ENCODE measurements around the gene SUMF1.

The SUMF1 gene

DNA sequence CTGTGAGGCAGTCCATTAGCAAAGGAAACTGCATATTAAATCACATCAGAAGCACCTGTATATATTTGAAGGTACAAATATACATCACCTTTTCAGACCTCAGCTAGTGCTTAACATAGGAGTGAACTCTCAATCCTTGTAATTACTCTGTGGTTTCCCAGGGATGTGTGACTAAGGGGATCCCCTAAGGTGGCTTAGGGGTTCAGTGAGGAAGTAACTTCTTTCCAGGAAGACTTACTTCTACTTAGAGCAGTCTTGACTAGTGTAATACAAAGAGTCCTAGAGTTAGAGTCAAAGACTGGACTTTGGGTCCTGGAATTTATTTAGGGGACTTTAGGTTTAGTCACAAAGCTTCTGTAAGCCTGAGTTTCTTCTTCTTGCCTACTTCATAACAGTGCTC, 8.7 kb upstream of the SUMF1 start:
- Histone ChIP-seq H4K20me1 (ENCODE audit: insufficient read depth) (no peaks in the 10 kb centered on the region), H3K36me3 (ENCODE audit: insufficient read depth) (no peaks in the 10 kb centered on the region), H3K79me2 (ENCODE audit: insufficient read depth, low read depth) (no peaks in the 10 kb centered on the region), H3K27me3 (ENCODE audit: insufficient read depth, low read depth) (no peaks in the 10 kb centered on the region), H3K4me3 (IDR thresholded peaks at IDR 0.05; ENCODE audit: insufficient read depth, low read depth, low read length) (no peak overlapping the region), H3K4me2 (no peak overlapping the region), H3K27ac (no peak overlapping the region), H2AFZ (ENCODE audit: low read depth) (no peak overlapping the region), H3K4me1 (ENCODE audit: low read depth, poor library complexity, severe bottlenecking) (no peaks in the 10 kb centered on the region), H3K9ac (no peak overlapping the region)
- TF ChIP-seq, protein P1, sequence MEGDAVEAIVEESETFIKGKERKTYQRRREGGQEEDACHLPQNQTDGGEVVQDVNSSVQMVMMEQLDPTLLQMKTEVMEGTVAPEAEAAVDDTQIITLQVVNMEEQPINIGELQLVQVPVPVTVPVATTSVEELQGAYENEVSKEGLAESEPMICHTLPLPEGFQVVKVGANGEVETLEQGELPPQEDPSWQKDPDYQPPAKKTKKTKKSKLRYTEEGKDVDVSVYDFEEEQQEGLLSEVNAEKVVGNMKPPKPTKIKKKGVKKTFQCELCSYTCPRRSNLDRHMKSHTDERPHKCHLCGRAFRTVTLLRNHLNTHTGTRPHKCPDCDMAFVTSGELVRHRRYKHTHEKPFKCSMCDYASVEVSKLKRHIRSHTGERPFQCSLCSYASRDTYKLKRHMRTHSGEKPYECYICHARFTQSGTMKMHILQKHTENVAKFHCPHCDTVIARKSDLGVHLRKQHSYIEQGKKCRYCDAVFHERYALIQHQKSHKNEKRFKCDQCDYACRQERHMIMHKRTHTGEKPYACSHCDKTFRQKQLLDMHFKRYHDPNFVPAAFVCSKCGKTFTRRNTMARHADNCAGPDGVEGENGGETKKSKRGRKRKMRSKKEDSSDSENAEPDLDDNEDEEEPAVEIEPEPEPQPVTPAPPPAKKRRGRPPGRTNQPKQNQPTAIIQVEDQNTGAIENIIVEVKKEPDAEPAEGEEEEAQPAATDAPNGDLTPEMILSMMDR (conservative IDR thresholded peaks at IDR 0.05; ENCODE audit: low read depth, low read length), result no peak

GRCh38 chr3:4474683-4475490, 7.8 kb upstream of the SUMF1 start:
- no peak overlapping the region for H3K9ac ChIP-seq
- no peaks in the 10 kb centered on the region for H4K20me1 ChIP-seq (ENCODE audit: insufficient read depth)
- no peaks in the 10 kb centered on the region for H3K79me2 ChIP-seq (ENCODE audit: insufficient read depth, low read depth)
- H3K4me3 ChIP-seq (IDR thresholded peaks at IDR 0.05; ENCODE audit: insufficient read depth, low read depth, low read length), result no peak overlapping the region
- H3K36me3 ChIP-seq (ENCODE audit: insufficient read depth), result no peaks in the 10 kb centered on the region
- TF ChIP-seq, protein P1 (conservative IDR thresholded peaks at IDR 0.05; ENCODE audit: low read depth, low read length), result no peak
- no peaks in the 10 kb centered on the region for H3K4me1 ChIP-seq (ENCODE audit: low read depth, poor library complexity, severe bottlenecking)
- H3K27ac ChIP-seq, result no peak overlapping the region
- H3K4me2 ChIP-seq, result no peak overlapping the region
- no peaks in the 10 kb centered on the region for H3K27me3 ChIP-seq (ENCODE audit: insufficient read depth, low read depth)
- H2AFZ ChIP-seq (ENCODE audit: low read depth), result no peak overlapping the region

DNA sequence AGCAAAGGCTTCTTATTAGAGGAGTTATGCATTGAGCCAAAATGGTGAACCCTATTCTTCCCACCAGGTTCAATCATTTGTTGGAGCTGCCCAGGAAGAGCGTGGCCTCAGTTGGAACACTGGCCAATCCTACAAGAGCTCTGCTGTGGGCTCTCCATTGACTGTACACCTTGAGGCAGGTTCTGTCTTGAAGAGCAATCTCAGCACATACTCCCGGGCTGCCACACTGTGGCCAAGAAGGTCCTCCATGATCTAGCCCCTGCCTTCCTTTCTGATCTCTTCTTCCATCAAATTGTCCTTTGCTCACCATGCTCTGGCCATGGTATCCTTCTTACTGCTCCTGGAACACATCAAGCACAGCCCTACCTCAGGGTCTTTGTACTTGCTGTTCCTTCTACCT, 5.7 kb upstream of the SUMF1 start:
- Histone ChIP-seq H2AFZ (ENCODE audit: low read depth) (no peak overlapping the region), H3K4me1 (ENCODE audit: low read depth, poor library complexity, severe bottlenecking) (no peaks in the 10 kb centered on the region), H3K4me2 (no peak overlapping the region), H3K36me3 (ENCODE audit: insufficient read depth) (no peaks in the 10 kb centered on the region), H3K79me2 (ENCODE audit: insufficient read depth, low read depth) (no peaks in the 10 kb centered on the region), H4K20me1 (ENCODE audit: insufficient read depth) (no peaks in the 10 kb centered on the region), H3K4me3 (IDR thresholded peaks at IDR 0.05; ENCODE audit: insufficient read depth, low read depth, low read length) (no peak overlapping the region), H3K27me3 (ENCODE audit: insufficient read depth, low read depth) (no peaks in the 10 kb centered on the region), H3K9ac (no peak overlapping the region), H3K27ac (no peak overlapping the region)
- TF ChIP-seq, protein P1 (conservative IDR thresholded peaks at IDR 0.05; ENCODE audit: low read depth, low read length), result no peak

DNA sequence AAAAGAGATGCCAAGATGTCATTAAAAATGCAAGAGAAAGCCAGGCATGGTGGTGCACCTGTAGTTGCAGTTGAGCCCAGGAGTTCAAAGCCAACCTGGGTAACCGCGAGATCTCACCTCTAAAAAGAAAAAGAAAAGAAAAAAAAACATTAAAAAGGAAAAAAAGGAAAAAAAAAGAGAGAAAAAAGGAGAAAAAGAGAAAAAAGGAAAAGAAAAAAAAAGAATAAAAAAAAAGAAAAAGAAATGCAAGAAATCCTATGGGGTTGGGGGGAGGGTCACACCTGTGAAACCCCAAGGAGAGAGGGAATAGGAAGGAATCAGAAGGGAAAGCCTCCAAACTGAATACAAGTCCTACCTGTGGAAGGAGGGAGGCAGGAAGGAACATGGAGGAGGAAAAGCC, 5.2 kb upstream of the SUMF1 start:
- Histone ChIP-seq H3K27me3 (ENCODE audit: insufficient read depth, low read depth) (no peaks in the 10 kb centered on the region), H3K27ac (no peak overlapping the region), H3K4me3 (IDR thresholded peaks at IDR 0.05; ENCODE audit: insufficient read depth, low read depth, low read length) (no peak overlapping the region), H3K79me2 (ENCODE audit: insufficient read depth, low read depth) (no peaks in the 10 kb centered on the region), H4K20me1 (ENCODE audit: insufficient read depth) (no peaks in the 10 kb centered on the region), H3K4me1 (ENCODE audit: low read depth, poor library complexity, severe bottlenecking) (no peaks in the 10 kb centered on the region), H2AFZ (ENCODE audit: low read depth) (no peak overlapping the region), H3K9ac (no peak overlapping the region), H3K4me2 (no peak overlapping the region), H3K36me3 (ENCODE audit: insufficient read depth) (no peaks in the 10 kb centered on the region)
- TF ChIP-seq, protein P1 (conservative IDR thresholded peaks at IDR 0.05; ENCODE audit: low read depth, low read length), result no peak

All from KMS-11 (cell line).